GM06990 (cell line): ENCODE results near the gene DOCK2.

ENCODE experiments used
- DNase-seq: peaks from one replicate; pipeline ENCODE4 v3.0.0-alpha.2; 2011; ENCODE audit not compliant: insufficient read length; ENCODE audit errors: extremely low read depth
- H3K27me3 ChIP-seq: replicated peaks from 2 replicates; pipeline ENCODE4 v1.6.0; 2011; ENCODE audit warnings: low read length; ENCODE audit not compliant: control insufficient read depth, insufficient read depth
- H3K36me3 ChIP-seq: 2 replicates; pipeline ENCODE4 v1.5.1; 2011; ENCODE audit warnings: low read length; ENCODE audit not compliant: control insufficient read depth, insufficient read depth
- H3K4me3 ChIP-seq: replicated peaks from 2 replicates; pipeline ENCODE4 v1.5.1; 2011; ENCODE audit warnings: low read depth, mild to moderate bottlenecking, control low read depth, low read length
- TF ChIP-seq, protein P1 (sequence below): IDR thresholded peaks from 2 replicates; pipeline ENCODE4 v1.5.1; 2011; ENCODE audit warnings: low read length, control low read depth, mild to moderate bottlenecking, inconsistent platforms; ENCODE audit not compliant: insufficient read depth, poor library complexity, severe bottlenecking

DOCK2 gene

DNA sequence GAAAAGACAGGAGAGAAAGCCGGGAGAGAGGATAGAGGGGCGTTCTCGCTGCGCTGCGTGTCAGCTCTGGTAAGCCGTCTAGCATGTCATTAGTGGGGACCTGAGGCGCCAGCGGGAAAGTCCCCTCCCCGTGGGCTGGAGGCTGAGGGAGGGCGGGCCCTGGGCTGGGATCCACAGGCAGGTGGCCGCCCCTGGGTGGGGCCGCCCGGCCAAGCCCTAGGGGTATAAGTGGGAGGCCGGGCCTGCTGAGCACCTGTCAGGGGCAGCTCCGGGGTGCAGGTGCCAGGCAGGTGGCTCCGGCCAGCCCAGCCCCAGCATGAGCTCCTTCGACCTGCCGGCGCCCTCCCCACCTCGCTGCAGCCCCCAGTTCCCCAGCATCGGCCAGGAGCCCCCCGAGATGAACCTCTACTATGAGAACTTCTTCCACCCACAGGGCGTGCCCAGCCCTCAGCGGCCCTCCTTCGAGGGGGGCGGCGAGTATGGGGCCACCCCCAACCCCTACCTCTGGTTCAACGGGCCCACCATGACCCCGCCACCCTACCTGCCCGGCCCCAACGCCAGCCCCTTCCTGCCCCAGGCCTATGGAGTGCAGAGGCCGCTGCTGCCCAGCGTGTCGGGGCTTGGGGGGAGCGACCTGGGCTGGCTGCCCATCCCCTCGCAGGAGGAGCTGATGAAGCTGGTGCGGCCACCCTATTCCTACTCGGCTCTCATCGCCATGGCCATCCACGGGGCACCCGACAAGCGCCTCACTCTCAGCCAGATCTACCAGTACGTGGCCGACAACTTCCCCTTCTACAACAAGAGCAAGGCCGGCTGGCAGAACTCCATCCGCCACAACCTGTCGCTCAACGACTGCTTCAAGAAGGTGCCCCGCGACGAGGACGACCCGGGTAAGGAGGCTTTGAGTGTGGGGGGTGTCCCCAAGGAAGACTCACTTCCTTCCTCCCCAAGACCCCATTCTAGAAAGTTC, 468.9 kb downstream of the DOCK2 start, which contains the start of gene FOXI1:
TSS of gene FOXI1 (plus strand) at position 256 of the 970 bp plus-strand sequence. CDS start at position 317, 61 bp downstream.
- Histone ChIP-seq H3K4me3 (no peak within 1 kb of the TSS), H3K27me3 (peaks cover 1% of the 10 kb centered on the region), H3K36me3 (no peaks in the 10 kb centered on the region)
- TF ChIP-seq, protein P1, sequence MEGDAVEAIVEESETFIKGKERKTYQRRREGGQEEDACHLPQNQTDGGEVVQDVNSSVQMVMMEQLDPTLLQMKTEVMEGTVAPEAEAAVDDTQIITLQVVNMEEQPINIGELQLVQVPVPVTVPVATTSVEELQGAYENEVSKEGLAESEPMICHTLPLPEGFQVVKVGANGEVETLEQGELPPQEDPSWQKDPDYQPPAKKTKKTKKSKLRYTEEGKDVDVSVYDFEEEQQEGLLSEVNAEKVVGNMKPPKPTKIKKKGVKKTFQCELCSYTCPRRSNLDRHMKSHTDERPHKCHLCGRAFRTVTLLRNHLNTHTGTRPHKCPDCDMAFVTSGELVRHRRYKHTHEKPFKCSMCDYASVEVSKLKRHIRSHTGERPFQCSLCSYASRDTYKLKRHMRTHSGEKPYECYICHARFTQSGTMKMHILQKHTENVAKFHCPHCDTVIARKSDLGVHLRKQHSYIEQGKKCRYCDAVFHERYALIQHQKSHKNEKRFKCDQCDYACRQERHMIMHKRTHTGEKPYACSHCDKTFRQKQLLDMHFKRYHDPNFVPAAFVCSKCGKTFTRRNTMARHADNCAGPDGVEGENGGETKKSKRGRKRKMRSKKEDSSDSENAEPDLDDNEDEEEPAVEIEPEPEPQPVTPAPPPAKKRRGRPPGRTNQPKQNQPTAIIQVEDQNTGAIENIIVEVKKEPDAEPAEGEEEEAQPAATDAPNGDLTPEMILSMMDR, result no peak
- no peak for DNase-seq

DNA sequence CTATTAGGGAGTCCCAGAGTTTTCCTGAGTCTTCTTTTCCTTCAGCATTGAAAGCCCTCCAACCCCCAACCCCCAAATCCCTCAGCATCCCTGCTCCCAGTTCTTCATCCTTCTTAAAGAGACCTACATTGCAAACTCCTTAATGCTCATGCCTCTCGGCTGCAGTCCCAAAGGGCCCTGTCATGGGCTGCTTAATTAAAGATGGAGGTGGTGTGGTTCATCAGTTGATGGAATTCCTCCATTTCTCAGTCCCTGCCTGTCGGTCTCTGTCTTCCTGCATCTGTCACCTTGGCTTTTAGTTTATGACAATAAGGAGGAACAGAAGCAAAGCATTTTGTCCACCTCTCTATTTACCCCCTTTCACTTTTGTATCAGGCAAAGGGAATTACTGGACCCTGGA, 470.6 kb downstream of the DOCK2 start:
- no peaks in the 10 kb centered on the region for H3K36me3 ChIP-seq
- TF ChIP-seq, protein P1, result no peak
- no peak overlapping the region for H3K4me3 ChIP-seq
- DNase-seq, result no peak
- peaks cover 1% of the 10 kb centered on the region for H3K27me3 ChIP-seq

DNA sequence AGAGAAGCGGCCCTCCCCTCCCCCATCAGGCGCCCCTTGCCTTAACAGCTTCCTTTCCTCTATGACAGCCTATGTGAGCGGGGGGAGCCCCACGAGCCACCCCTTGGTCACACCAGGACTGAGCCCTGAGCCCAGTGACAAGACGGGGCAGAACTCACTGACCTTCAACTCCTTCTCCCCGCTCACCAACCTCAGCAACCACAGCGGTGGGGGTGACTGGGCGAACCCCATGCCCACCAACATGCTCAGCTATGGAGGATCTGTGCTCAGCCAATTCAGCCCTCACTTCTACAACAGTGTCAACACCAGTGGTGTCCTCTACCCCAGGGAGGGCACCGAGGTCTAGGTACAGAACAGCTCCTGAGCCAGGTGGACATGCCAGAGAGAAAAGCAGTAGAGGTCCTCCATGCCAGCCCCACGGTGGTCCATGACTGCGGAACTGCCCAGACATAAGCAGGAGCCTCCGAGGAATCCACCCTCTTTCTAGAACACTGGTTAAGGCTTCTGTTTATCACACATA, 471.3 kb downstream of the DOCK2 start:
- H3K27me3 ChIP-seq, result peaks cover 1% of the 10 kb centered on the region
- TF ChIP-seq, protein P1, result no peak
- H3K36me3 ChIP-seq, result no peaks in the 10 kb centered on the region
- no peak for DNase-seq
- H3K4me3 ChIP-seq, result no peak overlapping the region

DNA sequence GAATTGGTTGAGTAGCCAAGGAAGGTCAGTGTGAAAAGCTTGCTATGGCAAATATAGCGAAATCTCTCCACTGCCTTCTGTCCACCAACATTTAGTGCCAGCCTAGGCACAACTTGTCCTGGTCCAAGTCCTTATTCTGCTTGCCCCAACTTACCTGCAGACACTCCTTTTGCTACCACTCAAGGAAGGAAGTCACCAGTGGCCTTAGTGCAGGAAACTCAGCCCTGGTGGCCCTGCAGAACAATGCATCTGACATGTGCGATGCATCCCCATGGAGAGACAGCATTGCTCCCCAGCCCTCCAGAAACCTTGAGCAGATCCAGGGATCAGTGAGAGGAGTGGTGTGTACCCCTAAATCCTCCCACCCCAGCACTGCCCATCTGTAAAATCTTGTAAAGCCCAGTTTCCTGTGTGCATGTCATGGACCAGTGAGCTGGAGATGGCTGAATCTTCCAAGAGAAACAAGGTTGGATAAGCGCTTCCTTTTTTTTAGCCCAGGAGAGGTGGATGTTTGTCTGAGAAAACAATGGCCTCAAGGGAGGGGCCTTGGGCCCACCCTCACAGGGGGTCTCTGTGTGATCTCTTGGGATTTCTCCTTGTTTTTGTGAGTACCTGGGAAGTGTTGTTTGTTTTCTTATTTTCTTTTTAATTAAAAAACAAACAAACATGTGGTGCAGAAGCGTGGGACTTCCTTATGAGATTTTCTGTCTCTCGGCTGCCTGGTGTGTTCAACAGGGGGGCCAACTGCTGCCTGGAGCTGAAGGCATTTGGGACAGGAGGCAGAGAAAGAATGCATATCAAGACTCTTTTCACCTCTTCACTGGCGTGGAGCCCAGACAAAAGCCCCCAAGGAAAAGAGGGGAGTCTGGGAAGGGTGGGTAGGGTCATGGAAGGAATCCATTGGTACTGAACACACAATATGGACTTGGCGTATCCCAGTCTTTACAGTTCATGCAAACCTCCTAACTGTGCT, 472.3 kb downstream of the DOCK2 start:
- TF ChIP-seq, protein P1, result no peak
- H3K27me3 ChIP-seq, result peaks cover 1% of the 10 kb centered on the region
- no peaks in the 10 kb centered on the region for H3K36me3 ChIP-seq
- no peak overlapping the region for H3K4me3 ChIP-seq
- no peak for DNase-seq

DNA sequence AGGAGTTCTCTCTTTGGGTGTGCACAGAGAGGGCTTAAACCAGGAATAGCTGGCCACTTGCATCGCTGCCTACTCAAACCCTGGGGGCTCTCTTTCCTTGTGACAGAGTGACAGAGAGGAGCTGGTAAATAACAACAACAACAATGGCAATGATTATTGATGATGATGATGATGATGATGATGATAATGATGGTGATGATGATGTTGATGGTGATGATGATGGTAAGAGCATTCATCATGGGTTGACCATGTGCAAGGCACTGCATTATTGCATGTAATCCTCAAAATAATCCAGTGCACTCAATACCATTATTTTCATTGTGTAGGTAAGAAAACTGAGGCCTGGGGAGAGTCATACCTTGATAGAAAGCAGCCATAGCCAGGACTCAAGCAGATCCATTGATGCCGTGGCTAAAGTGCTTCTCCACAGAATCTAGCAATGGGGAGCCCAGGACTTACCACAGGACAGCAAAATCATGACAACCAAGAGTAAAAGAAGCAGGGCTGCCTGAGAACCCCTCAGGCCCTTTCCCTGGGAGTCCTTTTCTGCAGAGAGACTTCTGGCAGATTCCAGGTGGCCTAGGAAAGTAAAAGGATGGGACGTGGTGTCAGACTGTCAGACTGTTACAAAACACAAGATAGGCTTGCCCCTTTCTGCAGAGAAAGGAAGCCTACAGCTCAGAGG, 473.5 kb downstream of the DOCK2 start:
- TF ChIP-seq, protein P1, result no peak
- Histone ChIP-seq H3K27me3 (no peaks in the 10 kb centered on the region; the same call in none of the 2 replicates), H3K36me3 (no peaks in the 10 kb centered on the region), H3K4me3 (no peak overlapping the region)
- DNase-seq, result no peak
